ENCODE data around the gene KRTAP10-6.
"Not testable (repeated sequence)": the region's sequence is repeated elsewhere in the genome, so short reads cannot be mapped to it uniquely, and the experiment has no call there.

The KRTAP10-6 gene

DNA sequence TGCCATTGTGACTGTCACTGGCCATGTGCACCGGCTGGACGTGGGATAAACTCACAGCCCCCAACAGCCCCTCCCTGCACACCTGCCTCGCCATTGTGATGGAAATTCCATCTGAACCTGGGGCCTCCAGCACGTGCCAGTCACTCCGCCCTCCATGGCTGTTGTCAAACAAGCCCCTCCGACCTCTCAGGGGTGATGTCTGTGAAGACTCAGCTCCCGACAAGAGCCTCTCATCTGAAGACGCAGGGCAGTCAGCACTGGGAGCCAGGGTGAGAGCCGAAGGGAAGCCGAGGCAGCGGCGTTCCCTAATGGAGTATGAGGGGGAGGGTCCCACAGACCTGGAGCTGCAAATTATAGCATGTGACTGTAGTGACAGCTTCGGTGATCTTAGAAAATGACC lies 39.6 kb downstream of the KRTAP10-6 start:
- H3K4me1 ChIP-seq: no peaks in the 10 kb centered on the region
- H3K36me3 ChIP-seq: no peaks in the 10 kb centered on the region
- H3K27ac ChIP-seq: no peak overlapping the region
- DNase-seq: no peak
- TF ChIP-seq, protein P1, sequence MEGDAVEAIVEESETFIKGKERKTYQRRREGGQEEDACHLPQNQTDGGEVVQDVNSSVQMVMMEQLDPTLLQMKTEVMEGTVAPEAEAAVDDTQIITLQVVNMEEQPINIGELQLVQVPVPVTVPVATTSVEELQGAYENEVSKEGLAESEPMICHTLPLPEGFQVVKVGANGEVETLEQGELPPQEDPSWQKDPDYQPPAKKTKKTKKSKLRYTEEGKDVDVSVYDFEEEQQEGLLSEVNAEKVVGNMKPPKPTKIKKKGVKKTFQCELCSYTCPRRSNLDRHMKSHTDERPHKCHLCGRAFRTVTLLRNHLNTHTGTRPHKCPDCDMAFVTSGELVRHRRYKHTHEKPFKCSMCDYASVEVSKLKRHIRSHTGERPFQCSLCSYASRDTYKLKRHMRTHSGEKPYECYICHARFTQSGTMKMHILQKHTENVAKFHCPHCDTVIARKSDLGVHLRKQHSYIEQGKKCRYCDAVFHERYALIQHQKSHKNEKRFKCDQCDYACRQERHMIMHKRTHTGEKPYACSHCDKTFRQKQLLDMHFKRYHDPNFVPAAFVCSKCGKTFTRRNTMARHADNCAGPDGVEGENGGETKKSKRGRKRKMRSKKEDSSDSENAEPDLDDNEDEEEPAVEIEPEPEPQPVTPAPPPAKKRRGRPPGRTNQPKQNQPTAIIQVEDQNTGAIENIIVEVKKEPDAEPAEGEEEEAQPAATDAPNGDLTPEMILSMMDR (IDR thresholded peaks at IDR 0.05): no peak
- intact Hi-C loops (cut with DNase I; ENCODE audit: low total_unique reads): no loop called here
- H3K9me3 ChIP-seq: peaks cover 0 to 7% (median 3%) of the 10 kb centered on the region in 3 donors
- peaks cover 0 to 58% of the 10 kb centered on the region in 2 donors for H3K27me3 ChIP-seq
- H3K4me3 ChIP-seq: no peak overlapping the region

GRCh38 chr21:44552136-44552535 lies 40.2 kb downstream of the KRTAP10-6 start:
- no peaks in the 10 kb centered on the region for H3K36me3 ChIP-seq
- intact Hi-C loops (cut with DNase I; ENCODE audit: low total_unique reads): no loop called here
- no peak overlapping the region for H3K27ac ChIP-seq
- H3K4me1 ChIP-seq: no peaks in the 10 kb centered on the region
- TF ChIP-seq, protein P1 (IDR thresholded peaks at IDR 0.05): no peak
- H3K9me3 ChIP-seq: peaks cover 0 to 7% (median 3%) of the 10 kb centered on the region in 3 donors
- no peak overlapping the region for H3K4me3 ChIP-seq
- peak; percentile 14 to 53 for DNase-seq
- H3K27me3 ChIP-seq: peaks cover 0 to 53% of the 10 kb centered on the region in 2 donors

DNA sequence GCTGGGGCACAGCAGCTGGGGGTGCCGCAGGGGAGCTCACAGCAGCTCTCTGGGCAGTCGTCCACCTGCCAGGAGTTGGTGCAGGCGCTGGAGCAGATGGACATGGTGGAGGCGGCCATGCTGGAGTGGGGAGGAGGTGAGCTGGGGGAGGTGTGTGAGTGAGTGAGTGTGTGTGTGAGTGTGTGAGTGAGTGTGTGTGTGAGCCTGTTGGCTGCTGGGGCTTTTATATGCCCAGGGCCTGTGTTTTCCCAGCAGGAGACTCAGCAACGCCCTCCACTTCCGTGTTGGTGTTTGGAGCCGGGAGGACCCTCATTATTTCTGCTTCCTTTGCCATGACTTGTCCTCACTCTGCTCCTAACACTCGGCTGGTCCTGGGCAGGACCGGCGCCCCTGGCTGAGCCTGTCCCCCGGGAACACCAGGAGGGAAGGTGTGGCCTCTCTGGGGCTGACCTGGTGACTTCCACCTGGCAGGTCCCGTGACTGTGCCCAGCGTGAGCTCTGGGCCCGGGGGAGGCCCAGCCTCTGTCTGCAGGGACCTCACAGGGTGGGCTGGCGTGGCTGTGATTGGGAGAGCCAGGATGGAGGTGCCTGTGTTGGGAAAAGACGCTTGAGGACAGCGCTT lies 40.9 kb downstream of the KRTAP10-6 start, which contains the start of gene KRTAP10-2:
TSS of gene KRTAP10-2 (minus strand) at position 166 of the 622 bp plus-strand sequence. CDS start at position 119, 47 bp downstream.
- Histone ChIP-seq H3K27ac (no peak within 1 kb of the TSS), H3K9me3 (peaks cover 5 to 11% (median 5%) of the 10 kb centered on the region in 3 donors), H3K4me3 (no peak within 1 kb of the TSS), H3K36me3 (no peaks in the 10 kb centered on the region), H3K4me1 (no peaks in the 10 kb centered on the region), H3K27me3 (peaks cover 0 to 47% of the 10 kb centered on the region in 2 donors)
- intact Hi-C loops (cut with DNase I; ENCODE audit: low total_unique reads): no loop called here
- DNase-seq: peak; percentile 17 to 55
- TF ChIP-seq, protein P1 (IDR thresholded peaks at IDR 0.05): no peak

DNA sequence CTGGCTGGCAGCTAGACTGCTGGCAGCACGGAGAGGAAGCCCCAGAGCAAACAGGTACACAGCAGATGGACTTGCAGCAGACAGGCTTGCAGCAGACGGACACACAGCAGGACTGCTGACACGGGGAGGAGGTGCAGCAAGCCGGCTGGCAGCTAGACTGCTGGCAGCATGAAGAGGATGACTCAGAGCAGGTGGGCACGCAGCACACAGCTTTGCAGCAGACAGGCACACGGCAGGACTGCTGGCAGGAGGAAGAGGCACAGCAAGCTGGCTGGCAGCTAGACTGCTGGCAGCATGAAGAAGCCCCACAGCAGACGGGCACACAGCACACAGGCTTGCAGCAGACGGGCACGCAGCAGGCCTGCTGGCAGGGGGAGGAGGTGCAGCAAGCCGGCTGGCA lies 41.5 kb downstream of the KRTAP10-6 start:
- H3K36me3 ChIP-seq: no peaks in the 10 kb centered on the region

DNA sequence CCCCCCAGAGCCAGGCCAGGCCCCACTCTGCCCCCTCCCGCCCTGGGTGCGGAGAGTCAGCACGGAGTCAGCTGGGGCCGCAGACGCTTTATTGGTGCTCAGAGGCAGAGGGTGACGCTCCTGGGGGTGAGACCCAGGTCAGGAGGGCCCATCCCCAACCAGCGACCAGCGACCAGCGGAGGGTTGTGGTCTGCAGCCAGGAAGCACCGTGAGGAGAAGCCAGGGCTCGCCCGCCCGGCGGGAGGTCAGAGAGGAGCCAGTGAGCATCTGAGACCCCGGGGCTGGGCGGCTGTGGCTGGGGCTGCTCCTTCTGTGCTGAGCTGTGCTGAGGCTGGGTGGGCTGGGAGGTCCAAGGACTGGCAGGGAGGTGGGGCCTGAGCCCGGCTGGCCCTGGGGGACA lies 42.0 kb downstream of the KRTAP10-6 start:
- H3K27ac ChIP-seq; H3K4me3 ChIP-seq; H3K4me1 ChIP-seq; H3K36me3 ChIP-seq; intact Hi-C loops (cut with DNase I; ENCODE audit: low total_unique reads): not testable (repeated sequence)
- Histone ChIP-seq H3K9me3 (peaks cover 6 to 14% (median 9%) of the 10 kb centered on the region in 3 donors), H3K27me3 (peaks cover 0 to 36% of the 10 kb centered on the region in 2 donors)
- DNase-seq: peak; percentile 16 to 55

More for the DNA sequence above, 41.5 kb downstream of the KRTAP10-6 start:
- no peak overlapping the region for H3K4me3 ChIP-seq
- H3K4me1 ChIP-seq: no peaks in the 10 kb centered on the region
- no peak overlapping the region for H3K27ac ChIP-seq
- peak in 1 of 2 donors; percentile 5 for DNase-seq
- H3K27me3 ChIP-seq: peaks cover 0 to 41% of the 10 kb centered on the region in 2 donors
- intact Hi-C loops (cut with DNase I; ENCODE audit: low total_unique reads): no loop called here
- TF ChIP-seq, protein P1 (IDR thresholded peaks at IDR 0.05): no peak
- H3K9me3 ChIP-seq: peaks cover 6 to 16% (median 9%) of the 10 kb centered on the region in 3 donors

DNA sequence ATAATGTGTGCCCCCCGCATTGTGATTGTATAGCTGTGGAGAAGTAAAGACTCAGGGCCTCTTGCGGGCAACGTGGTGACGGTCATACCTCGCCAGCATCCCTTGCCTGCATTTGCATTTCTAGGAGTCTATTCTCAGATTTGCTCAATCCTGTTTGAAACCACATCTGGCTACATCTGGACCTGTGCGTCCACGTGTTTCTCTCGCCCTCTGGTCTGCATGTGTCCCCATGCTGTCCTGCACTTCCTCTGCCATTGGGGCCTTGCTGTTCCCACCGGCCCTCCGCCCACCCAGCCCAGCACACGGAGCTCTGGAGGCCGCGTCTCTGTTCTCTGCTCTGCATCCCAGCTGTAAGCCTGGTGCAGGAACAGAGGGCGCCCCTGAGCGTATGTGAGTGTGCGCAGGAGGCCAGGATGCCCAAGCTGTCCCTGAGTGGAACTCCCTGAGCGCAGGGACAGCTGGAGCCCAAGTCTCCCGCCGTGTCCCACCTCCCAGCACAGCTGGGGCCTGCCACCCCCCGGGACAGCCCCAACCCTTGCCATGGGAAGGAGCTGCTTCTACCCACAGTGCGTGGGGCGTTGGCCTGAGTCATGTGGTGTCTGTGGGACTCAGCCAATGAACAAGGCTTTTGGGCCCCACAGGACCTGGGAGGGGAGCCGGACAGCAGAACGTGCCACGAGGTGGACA lies 42.6 kb downstream of the KRTAP10-6 start:
- peak; percentile 12 to 53 for DNase-seq
- Histone ChIP-seq H3K27me3 (peaks cover 0 to 33% of the 10 kb centered on the region in 2 donors), H3K9me3 (peaks cover 6 to 13% (median 9%) of the 10 kb centered on the region in 3 donors), H3K36me3 (no peaks in the 10 kb centered on the region), H3K27ac (no peak overlapping the region), H3K4me1 (no peaks in the 10 kb centered on the region), H3K4me3 (no peak overlapping the region)
- TF ChIP-seq, protein P1 (IDR thresholded peaks at IDR 0.05): no peak
- intact Hi-C loops (cut with DNase I; ENCODE audit: low total_unique reads): no loop called here

All from tibial artery (tissue), 4 donors.